Measurements from ENCODE around the gene ZNF862. TPM values are rescaled to one million over a fixed set of nuclear protein-coding genes. Genes with fewer than 3 reads are reported as not detected.

ZNF862 gene
- total RNA-seq, 4 donors from 2014 or later = 6.6 to 40.3 (median 18.6) TPM

- peaks cover 0 to 33% of the 10 kb centered on the region in 2 donors for H3K36me3 ChIP-seq
- TF ChIP-seq CTCF (IDR thresholded peaks at IDR 0.05) = no peak
- no peak for TF ChIP-seq POLR2A (IDR thresholded peaks at IDR 0.05)
- no peak for TF ChIP-seq EP300 (IDR thresholded peaks at IDR 0.05)
- TF ChIP-seq POLR2AphosphoS5 (IDR thresholded peaks at IDR 0.05) = no peak
- no peak for ATAC-seq
- 74% methylated on average over 3 of the region's 3 CpGs; no CpG with 5 or more reads in 1 of the 2 donors for WGBS, 2 donors (ENCODE audit: low coverage in 1 of 2)
- peaks cover 0 to 32% (median 9%) of the 10 kb centered on the region in 3 donors for H3K4me1 ChIP-seq
- no peaks in the 10 kb centered on the region for H3K9me3 ChIP-seq
- H3K4me3 ChIP-seq = no peak overlapping the region
- no peaks in the 10 kb centered on the region for H3K27me3 ChIP-seq
- H3K27ac ChIP-seq = no peak overlapping the region
These were observed 32.1 kb downstream of the ZNF862 start for GRCh38 chr7:149870274-149870673.

GRCh38 chr7:149870701-149871483, 32.7 kb downstream of the ZNF862 start:
- TF ChIP-seq POLR2AphosphoS5 (IDR thresholded peaks at IDR 0.05) (no peak), POLR2A (IDR thresholded peaks at IDR 0.05) (no peak), CTCF (IDR thresholded peaks at IDR 0.05) (no peak), EP300 (IDR thresholded peaks at IDR 0.05) (no peak)
- no peak for ATAC-seq
- no peaks in the 10 kb centered on the region for H3K9me3 ChIP-seq
- WGBS, 2 donors (ENCODE audit: low coverage in 1 of 2) = 76 to 100% methylated on average over 2 to 4 of the region's 12 CpGs
- H3K36me3 ChIP-seq = peaks cover 0 to 32% of the 10 kb centered on the region in 2 donors
- peaks cover 0 to 32% (median 9%) of the 10 kb centered on the region in 3 donors for H3K4me1 ChIP-seq
- H3K27me3 ChIP-seq = no peaks in the 10 kb centered on the region
- H3K27ac ChIP-seq = no peak overlapping the region
- no peak overlapping the region for H3K4me3 ChIP-seq

- no peak overlapping the region for H3K4me3 ChIP-seq
- H3K27me3 ChIP-seq = no peaks in the 10 kb centered on the region
- H3K9me3 ChIP-seq = no peaks in the 10 kb centered on the region
- no peak overlapping the region for H3K27ac ChIP-seq
- WGBS, 2 donors (ENCODE audit: low coverage in 1 of 2) = 57% methylated on average over 1 of the region's 1 CpG; no CpG with 5 or more reads in 1 of the 2 donors
- peaks cover 0 to 30% of the 10 kb centered on the region in 2 donors for H3K36me3 ChIP-seq
- TF ChIP-seq POLR2AphosphoS5 (IDR thresholded peaks at IDR 0.05) (no peak), EP300 (IDR thresholded peaks at IDR 0.05) (no peak), CTCF (IDR thresholded peaks at IDR 0.05) (no peak), POLR2A (IDR thresholded peaks at IDR 0.05) (no peak)
- peaks cover 0 to 32% (median 9%) of the 10 kb centered on the region in 3 donors for H3K4me1 ChIP-seq
- no peak for ATAC-seq
These were observed 33.4 kb downstream of the ZNF862 start for GRCh38 chr7:149871576-149871975.

GRCh38 chr7:149872419-149873073, 34.4 kb downstream of the ZNF862 start:
- H3K36me3 ChIP-seq = peaks cover 0 to 24% of the 10 kb centered on the region in 2 donors
- H3K27me3 ChIP-seq = no peaks in the 10 kb centered on the region
- peak overlapping the region; percentile 78 to 97 (median 96) for H3K27ac ChIP-seq
- 16 to 17% methylated on average over 4 to 13 of the region's 13 CpGs for WGBS, 2 donors (ENCODE audit: low coverage in 1 of 2)
- H3K4me1 ChIP-seq = peaks cover 0 to 32% (median 9%) of the 10 kb centered on the region in 3 donors
- ATAC-seq = peak; percentile 83
- no peaks in the 10 kb centered on the region for H3K9me3 ChIP-seq
- H3K4me3 ChIP-seq = peak overlapping the region; percentile 53 to 95
- TF ChIP-seq POLR2AphosphoS5 (IDR thresholded peaks at IDR 0.05) (peak; percentile 60), POLR2A (IDR thresholded peaks at IDR 0.05) (peak in 1 of 2 donors; percentile 41), EP300 (IDR thresholded peaks at IDR 0.05) (no peak), CTCF (IDR thresholded peaks at IDR 0.05) (peak in 3 of 4 experiments; percentile 30 to 48 (median 42))

Data from gastroesophageal sphincter (tissue), 4 donors.